Uterus (tissue), 2 donors: Measurements from ENCODE around the gene SYT2.

Source experiments
- POLR2A ChIP-seq, 2 donors: fragments of 450-650 bp; IDR thresholded peaks; one replicate each; pipeline ENCODE4 v1.6.1; 2016; ENCODE audit warnings: antibody characterized with exemption in 2 of 2, mild to moderate bottlenecking in 1 of 2, moderate library complexity in 1 of 2
- TF ChIP-seq, protein P1 (sequence below), 4 experiments: fragments of 200-600 bp in 2 of 4; fragments of 450-650 bp in 2 of 4; sonication (generic) in 2 of 4; IDR thresholded peaks; one replicate each; pipeline ENCODE4 v1.5.1; 2016 to 2019; ENCODE audit warnings: antibody characterized with exemption in 4 of 4, mild to moderate bottlenecking in 2 of 4, moderate library complexity in 1 of 4

GRCh38 chr1:202590126-202590525 lies 120.1 kb downstream of the SYT2 start:
- TF ChIP-seq, protein P1, sequence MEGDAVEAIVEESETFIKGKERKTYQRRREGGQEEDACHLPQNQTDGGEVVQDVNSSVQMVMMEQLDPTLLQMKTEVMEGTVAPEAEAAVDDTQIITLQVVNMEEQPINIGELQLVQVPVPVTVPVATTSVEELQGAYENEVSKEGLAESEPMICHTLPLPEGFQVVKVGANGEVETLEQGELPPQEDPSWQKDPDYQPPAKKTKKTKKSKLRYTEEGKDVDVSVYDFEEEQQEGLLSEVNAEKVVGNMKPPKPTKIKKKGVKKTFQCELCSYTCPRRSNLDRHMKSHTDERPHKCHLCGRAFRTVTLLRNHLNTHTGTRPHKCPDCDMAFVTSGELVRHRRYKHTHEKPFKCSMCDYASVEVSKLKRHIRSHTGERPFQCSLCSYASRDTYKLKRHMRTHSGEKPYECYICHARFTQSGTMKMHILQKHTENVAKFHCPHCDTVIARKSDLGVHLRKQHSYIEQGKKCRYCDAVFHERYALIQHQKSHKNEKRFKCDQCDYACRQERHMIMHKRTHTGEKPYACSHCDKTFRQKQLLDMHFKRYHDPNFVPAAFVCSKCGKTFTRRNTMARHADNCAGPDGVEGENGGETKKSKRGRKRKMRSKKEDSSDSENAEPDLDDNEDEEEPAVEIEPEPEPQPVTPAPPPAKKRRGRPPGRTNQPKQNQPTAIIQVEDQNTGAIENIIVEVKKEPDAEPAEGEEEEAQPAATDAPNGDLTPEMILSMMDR (IDR thresholded peaks at IDR 0.05) = no peak
- TF ChIP-seq POLR2A (IDR thresholded peaks at IDR 0.05) = no peak
